ENCODE results near the gene HTR1A.

HTR1A gene

DNA sequence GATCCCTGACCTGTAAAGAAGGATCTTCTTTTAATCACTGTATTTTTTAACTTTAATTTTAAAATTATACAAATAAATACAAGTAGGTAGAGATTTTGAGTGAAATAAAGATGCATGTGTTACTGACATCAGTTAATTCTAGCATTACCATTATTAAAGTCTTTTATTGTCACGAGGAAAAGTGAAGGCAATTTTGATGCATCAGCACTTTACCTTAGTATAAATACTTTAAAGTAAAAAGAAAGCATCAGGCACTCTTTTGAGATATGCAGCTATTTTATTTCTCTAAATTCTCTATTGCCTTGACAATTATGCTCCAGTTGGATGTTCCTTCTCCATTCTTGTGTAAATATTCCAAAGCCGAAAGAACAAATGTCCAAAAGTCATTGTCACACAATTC lies 4.6 kb downstream of the HTR1A start:
- DNase-seq (ENCODE audit: low read depth), result no peak
- no peak overlapping the region for H3K4me3 ChIP-seq (ENCODE audit: control insufficient read depth, low read depth, low read length)

DNA sequence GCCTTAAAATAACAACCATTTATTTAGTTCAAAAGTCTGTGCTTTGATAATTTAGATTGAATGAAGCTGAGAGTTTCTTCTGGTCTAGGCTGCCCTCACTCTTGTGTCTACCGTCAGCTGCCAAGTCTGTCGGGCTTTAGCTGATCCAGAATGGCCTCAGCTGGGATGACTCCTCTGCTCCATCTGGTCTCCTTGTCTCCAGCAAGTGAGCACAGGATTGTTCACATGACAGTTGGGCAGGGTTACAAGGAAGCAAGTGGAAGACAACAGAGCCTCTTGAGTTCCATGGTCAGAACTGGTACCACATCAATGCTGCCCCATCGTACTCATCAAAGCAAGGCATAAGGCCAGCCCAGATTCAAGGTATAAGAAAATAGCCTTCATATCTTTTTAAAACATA lies 9.0 kb downstream of the HTR1A start:
- no peak for DNase-seq (ENCODE audit: low read depth)
- no peak overlapping the region for H3K4me3 ChIP-seq (ENCODE audit: control insufficient read depth, low read depth, low read length)
- TF ChIP-seq, protein P1, sequence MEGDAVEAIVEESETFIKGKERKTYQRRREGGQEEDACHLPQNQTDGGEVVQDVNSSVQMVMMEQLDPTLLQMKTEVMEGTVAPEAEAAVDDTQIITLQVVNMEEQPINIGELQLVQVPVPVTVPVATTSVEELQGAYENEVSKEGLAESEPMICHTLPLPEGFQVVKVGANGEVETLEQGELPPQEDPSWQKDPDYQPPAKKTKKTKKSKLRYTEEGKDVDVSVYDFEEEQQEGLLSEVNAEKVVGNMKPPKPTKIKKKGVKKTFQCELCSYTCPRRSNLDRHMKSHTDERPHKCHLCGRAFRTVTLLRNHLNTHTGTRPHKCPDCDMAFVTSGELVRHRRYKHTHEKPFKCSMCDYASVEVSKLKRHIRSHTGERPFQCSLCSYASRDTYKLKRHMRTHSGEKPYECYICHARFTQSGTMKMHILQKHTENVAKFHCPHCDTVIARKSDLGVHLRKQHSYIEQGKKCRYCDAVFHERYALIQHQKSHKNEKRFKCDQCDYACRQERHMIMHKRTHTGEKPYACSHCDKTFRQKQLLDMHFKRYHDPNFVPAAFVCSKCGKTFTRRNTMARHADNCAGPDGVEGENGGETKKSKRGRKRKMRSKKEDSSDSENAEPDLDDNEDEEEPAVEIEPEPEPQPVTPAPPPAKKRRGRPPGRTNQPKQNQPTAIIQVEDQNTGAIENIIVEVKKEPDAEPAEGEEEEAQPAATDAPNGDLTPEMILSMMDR (conservative IDR thresholded peaks at IDR 0.05; ENCODE audit: control insufficient read depth, insufficient read depth, low read depth, low read length), result no peak

More for the DNA sequence above, 4.6 kb downstream of the HTR1A start:
- TF ChIP-seq, protein P1 (conservative IDR thresholded peaks at IDR 0.05; ENCODE audit: control insufficient read depth, insufficient read depth, low read depth, low read length), result no peak

DNA sequence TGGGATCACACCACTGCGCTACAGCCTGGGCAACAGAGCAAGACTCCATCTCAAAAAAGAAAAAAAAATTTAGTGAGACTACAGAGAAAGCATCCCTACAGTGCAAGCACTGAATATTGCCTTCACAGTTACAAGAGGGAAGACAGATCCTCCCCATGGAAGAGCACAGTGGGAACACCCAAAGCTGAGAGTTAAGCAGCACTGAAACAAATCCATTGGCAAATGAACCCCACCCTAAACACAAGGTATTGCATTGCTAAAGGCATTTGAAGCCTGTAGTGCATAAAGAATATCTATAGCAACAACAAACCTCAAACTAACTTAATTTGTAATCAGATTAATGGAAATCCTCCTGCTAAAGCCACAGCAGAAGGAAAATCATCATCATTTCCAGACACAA lies 27.1 kb downstream of the HTR1A start:
- DNase-seq (ENCODE audit: low read depth), result no peak
- TF ChIP-seq, protein P1 (conservative IDR thresholded peaks at IDR 0.05; ENCODE audit: control insufficient read depth, insufficient read depth, low read depth, low read length), result no peak
- H3K4me3 ChIP-seq (ENCODE audit: control insufficient read depth, low read depth, low read length), result no peak overlapping the region

DNA sequence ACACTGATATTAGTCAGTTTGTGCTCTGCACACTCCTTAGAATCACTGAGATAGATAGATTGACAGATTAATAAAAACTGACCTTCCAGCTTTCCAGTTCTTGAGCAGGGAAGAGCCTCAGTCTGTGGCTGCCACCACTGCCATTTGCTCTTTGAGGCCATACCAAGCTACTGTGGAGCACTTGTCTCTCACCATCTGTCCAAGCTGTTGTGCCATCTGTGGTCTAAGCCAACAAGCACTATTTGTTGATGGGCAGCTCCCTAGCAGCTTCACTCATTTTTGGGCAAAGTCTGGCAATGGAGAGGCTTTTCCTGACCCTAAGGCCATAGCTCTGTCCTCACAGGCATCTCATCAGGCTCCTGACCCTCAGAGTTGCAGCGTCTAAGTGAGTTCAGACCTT lies 30.4 kb downstream of the HTR1A start:
- H3K4me3 ChIP-seq (ENCODE audit: control insufficient read depth, low read depth, low read length), result no peak overlapping the region
- TF ChIP-seq, protein P1 (conservative IDR thresholded peaks at IDR 0.05; ENCODE audit: control insufficient read depth, insufficient read depth, low read depth, low read length), result no peak
- DNase-seq (ENCODE audit: low read depth), result no peak

DNA sequence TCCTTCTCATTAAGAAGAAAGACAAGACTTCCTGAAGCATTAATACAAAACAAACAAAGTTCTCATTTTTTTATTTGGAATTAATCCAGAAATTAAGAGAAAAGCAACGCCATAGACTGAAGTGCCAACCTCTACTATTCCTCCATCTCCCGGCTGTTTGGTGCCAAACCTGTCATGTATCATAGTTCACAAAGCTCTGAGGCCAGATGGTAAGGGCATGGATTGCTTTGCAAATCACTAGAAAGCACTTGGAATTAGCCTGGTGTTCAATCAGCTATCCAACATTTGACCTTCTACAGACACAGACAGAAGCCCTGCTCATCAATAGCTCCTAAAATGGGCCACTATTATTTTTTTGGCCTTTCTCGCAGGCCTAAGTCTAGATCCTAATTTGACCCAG lies 33.8 kb downstream of the HTR1A start:
- TF ChIP-seq, protein P1 (conservative IDR thresholded peaks at IDR 0.05; ENCODE audit: control insufficient read depth, insufficient read depth, low read depth, low read length), result no peak
- DNase-seq (ENCODE audit: low read depth), result no peak
- no peak overlapping the region for H3K4me3 ChIP-seq (ENCODE audit: control insufficient read depth, low read depth, low read length)

DNA sequence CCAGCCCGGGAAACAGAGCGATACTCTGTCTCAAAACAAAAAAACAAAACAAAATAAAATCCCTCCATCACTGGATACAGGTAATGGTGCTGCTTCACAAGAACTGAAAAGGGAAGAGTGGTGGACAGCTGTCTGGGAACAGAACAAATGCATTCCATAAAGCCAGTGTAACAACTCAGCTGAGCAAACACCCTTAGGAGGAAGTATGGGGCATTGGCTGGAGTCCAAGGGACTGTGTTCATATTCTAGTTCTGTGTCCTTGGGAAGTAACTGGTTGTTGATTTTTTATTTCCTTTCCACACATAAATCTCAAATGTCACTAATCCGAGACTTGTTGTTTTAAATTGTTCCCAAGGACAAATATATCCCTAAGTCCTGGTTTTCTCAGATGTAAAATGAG lies 38.3 kb downstream of the HTR1A start:
- TF ChIP-seq, protein P1 (conservative IDR thresholded peaks at IDR 0.05; ENCODE audit: control insufficient read depth, insufficient read depth, low read depth, low read length), result no peak
- no peak overlapping the region for H3K4me3 ChIP-seq (ENCODE audit: control insufficient read depth, low read depth, low read length)
- DNase-seq (ENCODE audit: low read depth), result no peak

All from fibroblast of mammary gland (primary cell).